A549 (cell line): ENCODE measurements around the gene TBC1D4. TPM values are rescaled to one million over a fixed set of nuclear protein-coding genes. Genes with fewer than 3 reads are reported as not detected.

Experiments used
- ATAC-seq, 2 experiments: fragments of 200-7000 bp in 1 of 2; fragments of >200 bp in 1 of 2; cut with Nextera tagmentation in 1 of 2; cut with Tn5 transposase in 1 of 2; 3 replicates each; pipeline versions ENCODE4 v1.8.0 to v1.9.1; 2018 to 2020; ENCODE audit warnings: mild to moderate bottlenecking in 1 of 2, moderate library complexity in 1 of 2
- CTCF ChIA-PET: fragments of 300-600 bp; sonication (Branson Sonifier 250); formaldehyde crosslinking; extraction: SDS; loops from one replicate; lab custom pipeline; 2021; ENCODE audit warnings: antibody characterized with exemption, inconsistent platforms; lab: Yijun Ruan, JAX
- POLR2A ChIA-PET: fragments of 350-600 bp; formaldehyde crosslinking; extraction: SDS; loops from one replicate; lab custom pipeline; 2021; ENCODE audit warnings: antibody characterized with exemption, inconsistent platforms; lab: Yijun Ruan, JAX
- DNase-seq, 2 experiments: peaks; one replicate each; pipeline versions ENCODE4 v3.0.0 to v3.0.0-alpha.2; 2011 to 2016; ENCODE audit warnings: low read depth in 1 of 2, low spot score in 1 of 2
- FAIRE-seq: peaks from 2 replicates; lab custom pipeline; 2011; peaks lifted over from hg19 to GRCh38; lab: Jason Lieb, UNC
- H3K27ac ChIP-seq, 2 experiments: fragments of >200 bp; sonication (Bioruptor Twin); formaldehyde crosslinking; 3 replicates each; pipeline ENCODE4 v1.5.1; 2016 to 2017
- H3K4me1 ChIP-seq: fragments of >200 bp; sonication (Bioruptor Twin); formaldehyde crosslinking; 3 replicates; pipeline ENCODE4 v1.6.1; 2016
- H3K4me2 ChIP-seq: fragments of >200 bp; sonication (Bioruptor Twin); formaldehyde crosslinking; 3 replicates; pipeline ENCODE4 v1.6.1; 2016
- H3K4me3 ChIP-seq: fragments of >200 bp; sonication (Bioruptor Twin); formaldehyde crosslinking; 3 replicates; pipeline ENCODE4 v1.5.1; 2016
- H3K9me3 ChIP-seq: fragments of >200 bp; sonication (Bioruptor Twin); formaldehyde crosslinking; 3 replicates; pipeline ENCODE4 v1.6.1; 2016
- CBX2 ChIP-seq: fragments of 200-600 bp; sonication (generic); IDR thresholded peaks from 2 replicates; pipeline ENCODE4 v1.6.1; 2016; ENCODE audit warnings: low read depth, mild to moderate bottlenecking, borderline replicate concordance
- CBX8 ChIP-seq: fragments of 200-600 bp; sonication (generic); IDR thresholded peaks from 2 replicates; pipeline ENCODE4 v1.6.1; 2016
- CEBPB ChIP-seq, 2 experiments: fragments of >200 bp in 1 of 2; sonication (Bioruptor Twin) in 1 of 2; formaldehyde crosslinking in 1 of 2; IDR thresholded peaks; 2 replicates each; pipeline ENCODE4 v1.6.1; 2012 to 2016
- CTCF ChIP-seq: fragments of >200 bp; sonication (Bioruptor Twin); formaldehyde crosslinking; IDR thresholded peaks from 3 replicates; pipeline ENCODE4 v1.5.1; 2016
- EHMT2 ChIP-seq: fragments of 200-600 bp; sonication (generic); IDR thresholded peaks from 2 replicates; pipeline ENCODE4 v1.6.1; 2016; ENCODE audit warnings: antibody characterized with exemption, low read depth, mild to moderate bottlenecking, moderate library complexity
- ELK1 ChIP-seq: fragments of 150-350 bp; IDR thresholded peaks from 2 replicates; pipeline ENCODE4 v1.6.1; 2014; ENCODE audit warnings: low read depth, mild to moderate bottlenecking, low read length
- FOSB ChIP-seq: fragments of 250-450 bp; sonication (Bioruptor Pico); IDR thresholded peaks from 2 replicates; pipeline ENCODE4 v1.5.0; 2020; ENCODE audit warnings: mild to moderate bottlenecking, moderate library complexity
- GATA3 ChIP-seq: IDR thresholded peaks from 2 replicates; pipeline ENCODE4 v1.6.1; 2012; ENCODE audit warnings: borderline replicate concordance
- HEYL ChIP-seq: fragments of 250-450 bp; sonication (Bioruptor Pico); IDR thresholded peaks from 2 replicates; pipeline ENCODE4 v1.8.0; 2021; ENCODE audit warnings: mild to moderate bottlenecking, moderate library complexity
- HOXA7 ChIP-seq: fragments of 250-450 bp; sonication (Bioruptor Pico); IDR thresholded peaks from 2 replicates; pipeline ENCODE4 v1.5.0; 2020; ENCODE audit warnings: mild to moderate bottlenecking, moderate library complexity
- KDM1A ChIP-seq: fragments of 200-600 bp; sonication (generic); IDR thresholded peaks from 2 replicates; pipeline ENCODE4 v1.6.1; 2016; ENCODE audit warnings: low read depth, mild to moderate bottlenecking
- KDM5A ChIP-seq: fragments of 200-600 bp; sonication (generic); IDR thresholded peaks from 2 replicates; pipeline ENCODE4 v1.6.1; 2016; ENCODE audit warnings: antibody characterized with exemption, mild to moderate bottlenecking
- MAFK ChIP-seq: fragments of 450-650 bp; IDR thresholded peaks from 2 replicates; pipeline ENCODE4 v1.6.1; 2014; ENCODE audit not compliant: partially characterized antibody
- NPAS2 ChIP-seq: fragments of 250-450 bp; sonication (Bioruptor Pico); IDR thresholded peaks from 2 replicates; pipeline ENCODE4 v1.8.0; 2022; ENCODE audit warnings: mild to moderate bottlenecking, moderate library complexity, borderline replicate concordance
- NR3C1 ChIP-seq: fragments of >200 bp; sonication (Bioruptor Twin); formaldehyde crosslinking; IDR thresholded peaks from 3 replicates; pipeline ENCODE4 v1.6.1; 2017
- POLR2AphosphoS2 ChIP-seq: conservative IDR thresholded peaks from 2 replicates; pipeline ENCODE4 v1.6.1; 2012; ENCODE audit warnings: low read length, improper control_type of control experiment, inconsistent platforms
- RCOR1 ChIP-seq: fragments of 150-350 bp; IDR thresholded peaks from 2 replicates; pipeline ENCODE4 v1.6.1; 2014; ENCODE audit warnings: antibody characterized with exemption, low read length, low read depth
- RNF2 ChIP-seq: fragments of 200-600 bp; sonication (generic); IDR thresholded peaks from 2 replicates; pipeline ENCODE4 v1.6.1; 2016; ENCODE audit warnings: low read depth, mild to moderate bottlenecking, antibody characterized with exemption, moderate library complexity, borderline replicate concordance
- TFCP2L1 ChIP-seq: fragments of 250-450 bp; sonication (Bioruptor Pico); IDR thresholded peaks from 2 replicates; pipeline ENCODE4 v1.5.0; 2021; ENCODE audit warnings: mild to moderate bottlenecking
- TP53 ChIP-seq: fragments of 250-450 bp; sonication (Bioruptor Pico); IDR thresholded peaks from 2 replicates; pipeline ENCODE4 v1.5.0; 2021; ENCODE audit warnings: mild to moderate bottlenecking, moderate library complexity
- WGBS: methylation state at CpG from one replicate; pipeline ENCODE4 v1.1.6; 2017; ENCODE audit errors: missing lambda C conversion rate; 5-methylcytosine and 5-hydroxymethylcytosine counted together
- polyA plus RNA-seq, 4 experiments: library from polyadenylated mRNA; depleted of rRNA in 3 of 4; stranded (reverse); fragments of >200 nt; fragmentation: RNase III in 1 of 4; extraction: RNeasy Plus Mini Kit Qiagen cat#74134 plus additional on column Dnase treatment in 1 of 4; gene quantifications; 2 replicates in 3 of 4; 3 replicates in 1 of 4; pipeline ENCODE4 v1.2.3, GENCODE V29; 2011 to 2017

The TBC1D4 gene
- polyA plus RNA-seq, 2 of the 4 experiments (the other 2 are of a cell fraction) = 9.5 to 12.5 TPM

GRCh38 chr13:75422028-75422427 lies 59.9 kb downstream of the TBC1D4 start:
- Histone ChIP-seq H3K4me1 (peaks cover 18% of the 10 kb centered on the region), H3K4me3 (no peak overlapping the region), H3K9me3 (no peaks in the 10 kb centered on the region), H3K27ac (no peak overlapping the region), H3K4me2 (no peak overlapping the region)
- WGBS = 88% methylated on average over 1 of the region's 1 CpG
- no peak for ATAC-seq
- FAIRE-seq = no peak
- no peak for DNase-seq
- ChIA-PET POLR2A (no interaction called here), CTCF (no interaction called here)
- no peak for TF ChIP-seq TP53 (CRISPR knock-in tag)
- TF ChIP-seq CTCF = no peak
- TF ChIP-seq KDM5A = no peak
- TF ChIP-seq GATA3 = no peak
- no peak for TF ChIP-seq RCOR1
- TF ChIP-seq NPAS2 (CRISPR knock-in tag) = no peak

DNA sequence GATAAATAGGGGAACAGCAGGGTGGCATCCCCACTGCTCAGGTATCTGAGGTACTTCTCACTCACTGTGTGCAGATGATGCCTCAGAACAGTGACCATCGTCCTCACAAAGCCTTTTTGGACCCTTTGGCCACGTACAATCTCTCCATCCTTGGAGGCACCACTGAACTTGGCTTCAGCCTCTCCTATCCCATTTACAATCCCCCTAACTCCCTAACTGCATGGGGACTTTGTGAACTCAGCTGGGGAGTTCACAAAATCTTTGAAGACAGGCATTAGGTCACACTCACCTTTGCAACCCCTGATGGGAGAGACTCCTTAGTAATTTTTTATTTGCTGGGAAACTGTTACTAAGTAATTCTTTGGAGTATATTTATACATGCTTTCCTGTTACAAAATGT lies 60.8 kb downstream of the TBC1D4 start:
- FAIRE-seq = no peak
- ChIA-PET CTCF (no interaction called here), POLR2A (no interaction called here)
- DNase-seq = no peak
- H3K9me3 ChIP-seq = no peaks in the 10 kb centered on the region
- no peak for ATAC-seq
- H3K27ac ChIP-seq = no peak overlapping the region
- 75% methylated on average over 2 of the region's 2 CpGs for WGBS
- no peak for TF ChIP-seq CTCF
- no peak for TF ChIP-seq CEBPB (IDR thresholded peaks at IDR 0.05)
- TF ChIP-seq POLR2AphosphoS2 = no peak
- TF ChIP-seq HEYL = no peak
- TF ChIP-seq MAFK = no peak
- TF ChIP-seq KDM1A = no peak
- TF ChIP-seq NR3C1 = no peak
- no peak for TF ChIP-seq ELK1
- no peak for TF ChIP-seq CBX8
- H3K4me1 ChIP-seq = peaks cover 27% of the 10 kb centered on the region
- no peak overlapping the region for H3K4me3 ChIP-seq
- H3K4me2 ChIP-seq = no peak overlapping the region

DNA sequence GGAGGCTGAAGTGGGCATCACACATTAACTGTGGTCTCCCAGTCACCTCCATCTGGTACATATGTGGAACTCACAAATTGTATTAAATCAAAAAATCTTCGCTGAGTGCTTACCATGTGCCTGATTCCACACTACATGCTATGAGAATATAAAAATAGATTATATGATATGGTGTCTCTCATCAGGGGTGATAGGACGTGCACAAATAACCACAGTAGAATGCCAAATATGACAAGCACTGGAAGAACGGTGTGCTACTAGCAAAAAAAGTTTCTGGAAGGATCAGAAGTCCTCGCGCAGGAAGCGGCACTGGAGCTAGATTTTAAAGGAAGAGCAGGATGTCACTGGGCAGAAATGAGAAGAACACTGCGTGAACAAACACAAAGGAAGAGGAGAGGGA lies 62.3 kb downstream of the TBC1D4 start:
- H3K4me1 ChIP-seq = peaks cover 40% of the 10 kb centered on the region
- DNase-seq (no peak), FAIRE-seq (no peak), ATAC-seq (no peak)
- H3K4me3 ChIP-seq = no peak overlapping the region
- TF ChIP-seq KDM1A = no peak
- no peak for TF ChIP-seq HOXA7 (CRISPR knock-in tag)
- TF ChIP-seq MAFK = no peak
- TF ChIP-seq TFCP2L1 (CRISPR knock-in tag) = no peak
- TF ChIP-seq TP53 (CRISPR knock-in tag) = no peak
- no peak for TF ChIP-seq EHMT2
- no peak for TF ChIP-seq FOSB (CRISPR knock-in tag)
- TF ChIP-seq CBX2 = no peak
- TF ChIP-seq RNF2 = no peak
- H3K4me2 ChIP-seq = no peak overlapping the region
- ChIA-PET CTCF (no interaction called here), POLR2A (no interaction called here)
- no peaks in the 10 kb centered on the region for H3K9me3 ChIP-seq
- no peak overlapping the region for H3K27ac ChIP-seq
- 89% methylated on average over 7 of the region's 7 CpGs for WGBS
